Activated CD8-positive, alpha-beta memory T cell treated with anti-CD3 and anti-CD28 coated beads, Interleukin-2, amount 50 U/mL, for 24 hours (primary cell): ENCODE measurements around the gene SCO2.

Source experiments
- DNase-seq: peaks from one replicate; pipeline ENCODE4 v3.0.0-alpha.2; 2020; ENCODE audit errors: extremely low read depth

The SCO2 gene

GRCh38 chr22:50476868-50477267 lies 48.5 kb downstream of the SCO2 start:
- DNase-seq: no peak

GRCh38 chr22:50475652-50476002 lies 49.8 kb downstream of the SCO2 start:
- no peak for DNase-seq

- peak; percentile 69 for DNase-seq
Measured at GRCh38 chr22:50474710-50475651, 50.4 kb downstream of the SCO2 start, which contains the start of gene SBF1. Gene SBF1 (minus strand): TSS chr22:50475035. CDS start chr22:50474840, 195 bp downstream.

GRCh38 chr22:50473855-50474671 lies 51.3 kb downstream of the SCO2 start:
- no peak for DNase-seq
